Keratinocyte (primary cell): ENCODE results near the gene ZMYND8. TPM values are rescaled to one million over a fixed set of nuclear protein-coding genes. Genes with fewer than 3 reads are reported as not detected.

Source experiments
- DNase-seq: peaks from one replicate; pipeline ENCODE4 v3.0.0-alpha.2; 2011; ENCODE audit warnings: low read depth, missing footprints, low spot score
- FAIRE-seq: peaks from 2 replicates; lab custom pipeline; 2011; peaks lifted over from hg19 to GRCh38; lab: Jason Lieb, UNC
- H2AFZ ChIP-seq: 2 replicates; pipeline ENCODE4 v1.6.0; 2012; ENCODE audit warnings: low read length, control low read depth, inconsistent platforms; ENCODE audit not compliant: control insufficient read depth
- H3K27ac ChIP-seq: 2 replicates; pipeline ENCODE4 v1.5.1; 2011; ENCODE audit warnings: low read length; ENCODE audit not compliant: control insufficient read depth, insufficient read depth
- H3K27me3 ChIP-seq: 3 replicates; pipeline ENCODE4 v1.6.0; 2011; ENCODE audit warnings: low read length; ENCODE audit not compliant: control insufficient read depth, insufficient read depth; ENCODE audit errors: extremely low read depth
- H3K36me3 ChIP-seq, 2 experiments: 2 replicates in 1 of 2; 3 replicates in 1 of 2; pipeline ENCODE4 v1.5.1; 2011; ENCODE audit warnings: low read length in 2 of 2, mild to moderate bottlenecking in 1 of 2; ENCODE audit not compliant: control insufficient read depth in 2 of 2, insufficient read depth in 2 of 2; ENCODE audit errors: extremely low read depth in 1 of 2
- H3K4me1 ChIP-seq: 3 replicates; pipeline ENCODE4 v1.5.1; 2011; ENCODE audit warnings: low read length; ENCODE audit not compliant: control insufficient read depth, insufficient read depth; ENCODE audit errors: extremely low read depth
- H3K4me2 ChIP-seq: 3 replicates; pipeline ENCODE4 v1.6.0; 2011; ENCODE audit warnings: low read depth, low read length; ENCODE audit not compliant: control insufficient read depth, insufficient read depth; ENCODE audit errors: extremely low read depth
- H3K4me3 ChIP-seq, 3 experiments: fragments of 200-600 bp in 1 of 3; sonication (generic) in 1 of 3; 2 replicates in 2 of 3; 3 replicates in 1 of 3; pipeline ENCODE4 v1.5.1; 2011 to 2016; ENCODE audit warnings: low read length in 3 of 3, mild to moderate bottlenecking in 3 of 3, control low read depth in 2 of 3, inconsistent platforms in 1 of 3, low read depth in 1 of 3, mixed read lengths in 1 of 3, mixed run types in 1 of 3, moderate library complexity in 1 of 3; ENCODE audit not compliant: control insufficient read depth in 2 of 3, insufficient read depth in 2 of 3; ENCODE audit errors: extremely low read depth in 1 of 3
- H3K79me2 ChIP-seq: 2 replicates; pipeline ENCODE4 v1.6.0; 2012; ENCODE audit warnings: low read length; ENCODE audit not compliant: control insufficient read depth, insufficient read depth
- H3K9ac ChIP-seq: 3 replicates; pipeline ENCODE4 v1.6.0; 2011; ENCODE audit warnings: low read length; ENCODE audit not compliant: control insufficient read depth, insufficient read depth; ENCODE audit errors: extremely low read depth
- H3K9me1 ChIP-seq: 3 replicates; pipeline ENCODE4 v1.6.0; 2011; ENCODE audit warnings: low read length; ENCODE audit not compliant: control insufficient read depth, insufficient read depth; ENCODE audit errors: extremely low read depth
- H3K9me3 ChIP-seq: 2 replicates; pipeline ENCODE4 v1.5.1; 2012; ENCODE audit warnings: low read depth, low read length; ENCODE audit not compliant: control insufficient read depth
- H4K20me1 ChIP-seq: 3 replicates; pipeline ENCODE4 v1.6.0; 2011; ENCODE audit warnings: low read length; ENCODE audit not compliant: control insufficient read depth, insufficient read depth; ENCODE audit errors: extremely low read depth
- CTCF ChIP-seq, 3 experiments: IDR thresholded peaks in 1 of 3; conservative IDR thresholded peaks in 1 of 3; optimal IDR thresholded peaks in 1 of 3; 2 replicates in 2 of 3; 3 replicates in 1 of 3; pipeline versions ENCODE3 to v1.5.1; 2011; ENCODE audit warnings: low read length in 3 of 3, mild to moderate bottlenecking in 3 of 3, moderate library complexity in 2 of 3, control low read depth in 1 of 3, inconsistent platforms in 1 of 3; ENCODE audit not compliant: insufficient read depth in 2 of 3; ENCODE audit errors: extremely low read depth in 1 of 3
- EZH2 ChIP-seq: IDR thresholded peaks from one replicate; pipeline ENCODE4 v1.6.1; 2012; ENCODE audit warnings: inconsistent platforms, mild to moderate bottlenecking, low read length, moderate library complexity
- dilution Hi-C: fragments of 300-500 bp; cut with MboI; formaldehyde crosslinking; loops from one replicate; pipeline ENCODE4 v1.7.0; 2020; ENCODE audit warnings: low sequenced_read_pairs; ENCODE audit not compliant: extremely low pct_ligation_motif_present
- polyA plus RNA-seq, 5 experiments: library from polyadenylated mRNA; depleted of rRNA in 3 of 5; stranded (reverse) in 3 of 5; stranded (forward) in 1 of 5; unstranded in 1 of 5; fragments of >200 nt; gene quantifications; 1 replicate in 1 of 5; 2 replicates in 3 of 5; 3 replicates in 1 of 5; pipeline versions ENCODE4 v1.2.1 to v1.2.3, GENCODE V29; 2011 to 2012; ENCODE audit warnings: missing spikeins in 2 of 5, low read depth in 1 of 5, low replicate concordance in 1 of 5

The ZMYND8 gene
- polyA plus RNA-seq, 1 donor (not counting 4 experiments of a cell fraction or from before 2014, with no cell fraction given), result 39.8 TPM

GRCh38 chr20:47271046-47271615 lies 85.4 kb downstream of the ZMYND8 start:
- no peak overlapping the region for H3K4me3 ChIP-seq
- no peaks in the 10 kb centered on the region for H3K9me3 ChIP-seq
- H3K4me1 ChIP-seq, result peaks cover 31% of the 10 kb centered on the region
- no peak overlapping the region for H3K9ac ChIP-seq
- H4K20me1 ChIP-seq, result peaks cover 4% of the 10 kb centered on the region
- H2AFZ ChIP-seq, result no peak overlapping the region
- no peaks in the 10 kb centered on the region for H3K27me3 ChIP-seq
- H3K36me3 ChIP-seq, result peaks cover 21 to 22% of the 10 kb centered on the region in 2 experiments
- DNase-seq (no peak), FAIRE-seq (no peak)
- peaks cover 64% of the 10 kb centered on the region for H3K79me2 ChIP-seq
- H3K27ac ChIP-seq, result no peak overlapping the region
- TF ChIP-seq EZH2 (no peak), CTCF (optimal IDR thresholded peaks at IDR 0.05 in 1 of 3, IDR thresholded peaks at IDR 0.05 in 1 of 3, conservative IDR thresholded peaks at IDR 0.05 in 1 of 3; ENCODE audit: extremely low read depth in 1 of 3, insufficient read depth in 2 of 3, low read length in 3 of 3) (no peak)
- dilution Hi-C loops, result loop anchor here (10.0 kb wide), 1 partner anchor 64 kb away; no protein-coding TSS in a partner anchor
- H3K4me2 ChIP-seq, result no peak overlapping the region
- H3K9me1 ChIP-seq, result no peaks in the 10 kb centered on the region

GRCh38 chr20:47269309-47270165 lies 87.0 kb downstream of the ZMYND8 start:
- H3K4me3 ChIP-seq, result no peak overlapping the region
- peaks cover 4% of the 10 kb centered on the region for H4K20me1 ChIP-seq
- peaks cover 72% of the 10 kb centered on the region for H3K79me2 ChIP-seq
- peaks cover 17% of the 10 kb centered on the region for H3K4me1 ChIP-seq
- no peaks in the 10 kb centered on the region for H3K27me3 ChIP-seq
- no peak overlapping the region for H2AFZ ChIP-seq
- no peak overlapping the region for H3K9ac ChIP-seq
- dilution Hi-C loops, result loop anchor here (10.0 kb wide), 1 partner anchor 65 kb away; no protein-coding TSS in a partner anchor
- H3K36me3 ChIP-seq, result peaks cover 16 to 21% of the 10 kb centered on the region in 2 experiments
- no peak for TF ChIP-seq CTCF (optimal IDR thresholded peaks at IDR 0.05 in 1 of 3, IDR thresholded peaks at IDR 0.05 in 1 of 3, conservative IDR thresholded peaks at IDR 0.05 in 1 of 3; ENCODE audit: extremely low read depth in 1 of 3, insufficient read depth in 2 of 3, low read length in 3 of 3)
- no peak for TF ChIP-seq EZH2
- H3K4me2 ChIP-seq, result no peak overlapping the region
- H3K9me1 ChIP-seq, result no peaks in the 10 kb centered on the region
- DNase-seq (no peak), FAIRE-seq (no peak)
- no peak overlapping the region for H3K27ac ChIP-seq
- no peaks in the 10 kb centered on the region for H3K9me3 ChIP-seq
